HG03045 (cell line): ENCODE measurements around the gene ALG8.
"Not testable (repeated sequence)": the region's sequence is repeated elsewhere in the genome, so short reads cannot be mapped to it uniquely, and the experiment has no call there.

Experiments
- ATAC-seq: cut with Tn5 transposase; IDR thresholded peaks from one replicate; pipeline ENCODE4 v1.9.1; 2021; ENCODE audit warnings: mild to moderate bottlenecking, moderate library complexity; ENCODE audit not compliant: unreplicated experiment

Gene ALG8

GRCh38 chr11:78072455-78072854 is 67.0 kb downstream of the ALG8 start:
- no peak for ATAC-seq

DNA sequence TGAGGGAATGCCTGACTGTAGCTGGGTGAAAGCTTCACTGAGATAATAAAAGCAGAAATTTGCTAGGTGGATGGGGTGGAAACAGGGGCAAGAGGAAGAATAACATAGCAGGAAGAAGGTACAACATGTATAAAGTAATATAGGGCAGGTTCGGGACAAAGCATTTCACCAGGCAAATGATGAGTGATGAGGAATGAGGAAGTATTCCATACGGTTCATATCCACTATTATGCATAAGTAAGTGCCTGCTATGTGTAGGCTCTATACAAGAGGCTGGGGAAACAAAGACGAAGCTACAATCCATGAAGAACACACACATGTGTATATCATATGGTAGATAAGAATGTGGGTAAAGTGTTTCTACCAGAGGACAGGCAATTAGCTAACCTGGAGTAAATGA is 67.7 kb downstream of the ALG8 start:
- no peak for ATAC-seq

GRCh38 chr11:78070621-78071020 is 68.8 kb downstream of the ALG8 start:
- no peak for ATAC-seq

GRCh38 chr11:78069465-78069864 is 70.0 kb downstream of the ALG8 start:
- no peak for ATAC-seq

DNA sequence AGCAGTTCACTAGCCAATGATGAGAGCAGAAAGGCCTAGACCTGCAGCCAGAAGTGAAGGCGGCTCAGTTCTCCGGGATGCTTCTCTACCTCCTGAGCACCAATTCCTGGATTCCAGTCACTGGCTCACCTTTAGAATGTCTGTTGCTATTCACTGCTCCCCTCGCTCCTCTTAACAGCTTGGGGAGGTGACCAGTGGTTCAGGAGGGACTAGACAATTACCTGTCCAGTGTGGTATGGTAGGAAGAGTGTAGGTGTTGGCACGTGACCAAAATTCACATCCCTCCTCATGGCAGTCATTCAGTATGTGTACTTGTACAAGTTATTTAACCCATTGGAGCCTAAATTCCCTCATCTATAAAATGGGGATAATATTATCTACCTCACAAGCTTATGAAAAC is 71.7 kb downstream of the ALG8 start:
- no peak for ATAC-seq

- no peak for ATAC-seq
Observed at GRCh38 chr11:78066471-78066870, 73.0 kb downstream of the ALG8 start.

DNA sequence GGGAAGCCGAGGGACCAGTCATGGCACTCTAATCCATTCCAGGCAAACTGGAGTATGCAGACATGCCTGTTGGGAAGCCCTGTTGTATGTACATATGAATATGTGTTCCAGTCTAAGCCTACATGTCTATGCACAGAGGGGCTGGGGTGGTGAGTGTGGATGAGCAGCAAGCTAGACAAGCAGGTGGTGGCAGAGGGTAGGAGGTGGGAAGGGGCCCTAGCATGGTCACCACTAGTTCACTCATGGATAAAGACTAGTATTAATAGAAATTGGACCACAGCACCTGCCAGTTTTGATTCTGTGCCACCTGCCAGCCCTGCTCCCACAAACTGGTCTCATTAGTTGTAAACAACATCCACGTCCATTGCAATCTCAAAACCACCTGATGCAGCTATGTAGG is 74.2 kb downstream of the ALG8 start:
- no peak for ATAC-seq

DNA sequence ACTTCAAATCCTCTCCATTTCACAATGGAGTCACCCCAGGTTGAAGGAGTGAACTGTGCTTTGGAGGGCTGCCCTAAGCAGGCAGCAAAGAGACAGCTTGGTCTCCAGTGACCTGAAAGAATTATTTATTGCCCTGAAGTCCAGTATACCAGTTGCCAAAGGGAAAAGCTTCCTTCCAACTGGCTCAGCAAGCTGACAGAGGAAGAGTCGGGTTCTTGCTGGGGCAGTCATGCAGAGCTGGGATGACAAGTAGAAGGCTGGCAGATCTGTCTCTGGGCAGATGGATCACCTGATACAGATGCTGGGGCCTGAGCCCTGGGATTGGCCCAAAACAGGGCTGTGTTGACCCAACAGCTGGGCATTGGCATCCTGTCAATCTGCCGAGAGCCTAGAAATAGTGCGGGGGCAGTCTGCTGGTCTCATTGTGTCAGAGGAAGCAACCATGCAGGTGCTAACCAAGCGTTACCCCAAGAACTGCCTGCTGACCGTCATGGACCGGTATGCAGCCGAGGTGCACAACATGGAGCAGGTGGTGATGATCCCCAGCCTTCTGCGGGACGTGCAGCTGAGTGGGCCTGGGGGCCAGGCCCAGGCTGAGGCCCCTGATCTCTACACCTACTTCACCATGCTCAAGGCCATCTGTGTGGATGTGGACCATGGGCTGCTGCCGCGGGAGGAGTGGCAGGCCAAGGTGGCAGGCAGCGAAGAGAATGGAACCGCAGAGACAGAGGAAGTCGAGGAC is 75.8 kb downstream of the ALG8 start, which contains the start of gene THRSP:
Gene THRSP (plus strand): TSS at position 422 of the 742 bp plus-strand sequence. CDS start 21 bp downstream, at position 443.
- ATAC-seq, result no peak

- ATAC-seq, result no peak
Observed at GRCh38 chr11:78062671-78063070, 76.8 kb downstream of the ALG8 start.

DNA sequence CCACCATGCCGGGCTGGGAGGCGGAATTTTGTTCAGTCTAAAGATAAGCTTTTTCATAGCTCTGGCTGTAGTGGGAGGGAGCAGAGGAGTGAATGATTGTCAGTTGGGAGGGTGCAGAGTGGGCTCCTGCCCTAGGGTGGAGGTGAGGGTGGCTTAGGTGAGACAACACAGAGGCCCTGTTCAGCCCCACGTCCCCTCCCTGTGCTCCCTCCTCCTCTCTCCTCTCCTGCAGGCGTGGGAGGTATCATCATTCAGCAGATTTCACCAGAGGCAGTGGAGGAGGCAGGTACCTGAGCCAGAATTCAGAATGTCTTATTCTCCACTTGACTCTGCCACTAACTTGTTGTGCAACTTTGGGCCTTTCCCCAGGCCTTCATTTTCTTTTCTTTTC is 77.5 kb downstream of the ALG8 start:
- no peak for ATAC-seq

DNA sequence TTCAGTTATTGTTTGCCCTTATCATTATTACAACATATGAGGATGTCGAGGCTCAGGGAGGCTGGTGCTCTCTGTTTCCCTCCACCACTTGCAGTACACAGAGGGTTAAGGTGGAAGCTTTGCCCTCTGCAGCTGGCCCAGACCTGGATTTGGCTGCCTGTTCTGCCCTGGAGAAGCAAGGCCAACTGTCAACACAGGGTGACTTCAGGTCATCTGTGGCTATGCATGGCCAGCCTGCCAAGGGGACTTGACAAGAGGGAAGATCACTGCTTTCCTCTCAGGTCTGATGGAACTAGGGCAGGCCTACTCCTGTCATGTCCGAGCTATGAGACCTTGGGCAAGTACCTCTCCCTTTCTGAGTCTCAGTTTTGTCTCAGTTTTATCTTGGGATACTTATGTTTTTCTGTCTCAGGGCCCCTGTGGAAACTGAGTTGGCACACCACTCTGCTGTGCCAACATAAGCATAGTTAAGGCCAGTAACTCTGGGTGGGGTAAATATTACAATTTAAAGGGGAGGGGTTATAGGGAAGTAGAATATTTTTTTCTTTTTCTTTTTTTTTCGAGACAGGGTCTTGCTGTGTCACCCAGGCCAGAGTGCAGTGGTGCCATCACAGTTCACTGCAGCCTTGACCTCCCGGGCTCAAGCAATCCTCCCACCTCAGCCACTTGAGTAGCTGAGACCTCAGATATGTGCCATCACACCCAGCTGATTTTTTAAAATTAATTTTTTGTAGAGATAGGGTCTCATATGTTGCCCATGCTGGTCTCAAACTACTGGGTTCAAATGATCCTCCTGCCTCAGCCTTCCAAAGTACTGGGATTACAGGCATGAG is 78.1 kb downstream of the ALG8 start:
- no peak for ATAC-seq

DNA sequence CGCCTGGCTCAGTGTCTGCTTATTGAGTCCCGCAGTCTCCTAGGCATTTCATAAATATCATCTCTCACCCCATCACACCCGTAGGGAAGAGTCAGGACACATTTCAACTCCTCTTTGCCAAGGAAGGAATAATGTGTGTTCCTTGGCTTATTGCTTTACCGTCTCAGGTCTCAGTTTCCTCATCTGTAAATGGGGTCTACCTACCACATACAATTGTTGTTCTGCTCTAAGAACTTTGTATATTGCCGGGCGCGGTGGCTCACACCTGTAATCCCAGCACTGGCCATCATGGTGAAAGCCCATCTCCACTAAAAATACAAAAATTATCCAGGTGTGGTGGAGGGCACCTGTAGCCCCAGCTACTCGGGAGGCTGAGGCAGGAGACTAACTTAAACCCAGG is 78.9 kb downstream of the ALG8 start:
- no peak for ATAC-seq

DNA sequence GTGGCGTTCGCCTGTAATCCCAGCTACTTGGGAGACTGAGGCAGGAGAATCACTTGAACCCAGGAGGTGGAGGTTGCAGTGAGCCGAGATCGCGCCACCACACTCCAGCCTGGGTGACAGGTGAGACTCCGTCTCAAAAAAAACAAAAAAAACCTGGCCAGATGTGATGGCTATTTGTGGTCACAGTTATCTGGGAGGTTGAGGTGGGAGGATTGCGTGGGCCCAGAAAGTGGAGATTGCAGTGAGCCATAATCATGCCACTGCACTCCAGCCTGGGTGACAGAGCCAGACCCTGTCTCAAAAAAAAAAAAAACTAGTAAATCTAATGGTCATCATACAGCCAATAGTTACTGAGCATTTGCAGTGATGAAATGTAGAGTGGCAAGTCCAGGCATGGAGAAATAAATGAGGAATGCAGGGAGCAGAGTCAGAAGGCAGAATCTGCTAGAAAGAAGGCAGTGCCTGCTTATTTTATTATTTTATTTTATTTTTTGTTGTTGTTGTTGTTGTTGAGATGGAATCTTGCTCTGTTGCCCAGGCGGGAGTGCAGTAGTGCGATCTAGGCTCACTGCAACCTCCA is 79.6 kb downstream of the ALG8 start:
- ATAC-seq, result not testable (repeated sequence)

DNA sequence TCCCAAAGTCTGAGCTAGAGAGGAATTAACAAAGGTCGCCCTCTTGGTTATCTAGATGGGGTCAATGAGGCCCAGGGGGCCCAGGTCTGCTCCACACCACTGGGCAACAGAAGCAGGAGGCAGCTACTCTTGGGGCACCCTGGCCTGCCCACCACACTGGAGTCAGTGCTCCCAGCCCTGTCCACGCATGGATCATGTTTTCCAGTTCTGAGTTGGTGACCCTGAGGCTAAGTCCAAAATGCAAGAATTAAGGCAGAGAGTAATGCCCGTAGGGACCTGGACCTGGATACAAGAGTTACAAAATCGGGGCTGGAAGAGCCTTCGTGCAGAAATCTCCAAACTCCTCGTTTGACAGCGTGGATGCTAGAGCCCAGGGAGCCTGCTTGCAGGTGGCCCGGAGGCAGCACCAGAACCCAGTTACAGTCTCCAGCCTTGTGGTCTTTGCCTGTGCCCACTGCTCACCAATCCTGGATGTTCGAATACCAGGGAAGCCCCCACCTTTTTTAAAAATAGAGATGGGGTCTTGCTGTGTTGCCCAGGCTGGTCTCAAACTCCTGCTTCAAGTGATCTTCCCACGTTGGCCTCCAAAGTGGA is 81.9 kb downstream of the ALG8 start:
- no peak for ATAC-seq

DNA sequence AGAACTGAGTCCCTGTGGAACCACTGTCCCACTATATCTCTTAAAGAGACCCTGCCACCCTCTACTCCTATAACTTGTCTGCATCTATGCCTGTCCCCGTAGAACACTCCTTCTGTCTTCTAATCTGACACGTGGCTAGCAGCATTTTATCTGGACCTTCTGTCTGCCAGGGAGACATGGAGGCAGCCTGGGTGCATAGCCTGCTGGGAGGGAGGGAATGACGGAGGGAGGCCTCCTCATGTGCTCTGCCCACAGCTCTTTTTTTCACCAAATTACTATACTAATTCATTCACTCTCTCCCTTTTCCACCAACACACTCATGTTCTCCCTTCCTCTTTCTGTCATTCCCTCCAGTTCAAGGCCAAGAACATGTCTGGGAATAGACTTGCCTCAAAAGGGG is 83.3 kb downstream of the ALG8 start:
- ATAC-seq, result no peak

- no peak for ATAC-seq
Observed at GRCh38 chr11:78054971-78055370, 84.5 kb downstream of the ALG8 start.

GRCh38 chr11:78050964-78051831 is 88.2 kb downstream of the ALG8 start:
- no peak for ATAC-seq
